HepG2 (cell line): Measurements from ENCODE around the gene RAB20. TPM values are rescaled to one million over a fixed set of nuclear protein-coding genes. Genes with fewer than 3 reads are reported as not detected.

ENCODE experiments used
- EP300 ChIP-seq, 3 experiments: sonication (generic) in 1 of 3; formaldehyde crosslinking in 1 of 3; IDR thresholded peaks; 2 replicates each; pipeline versions ENCODE4 v1.5.1 to v1.6.1; 2011 to 2020; ENCODE audit warnings: low read depth in 2 of 3, low read length in 2 of 3, borderline replicate concordance in 1 of 3, improper control_type of control experiment in 1 of 3, mild to moderate bottlenecking in 1 of 3, missing genetic modification reagents in 1 of 3, moderate library complexity in 1 of 3
- ETV6 ChIP-seq: sonication (generic); formaldehyde crosslinking; conservative IDR thresholded peaks from 2 replicates; pipeline ENCODE4 v1.4.0; 2020; ENCODE audit warnings: missing genetic modification reagents
- ZNF451 ChIP-seq: sonication (generic); formaldehyde crosslinking; IDR thresholded peaks from 2 replicates; pipeline ENCODE4 v1.5.0; 2020; ENCODE audit warnings: mild to moderate bottlenecking, missing genetic modification reagents
- ZNF563 ChIP-seq: sonication (generic); formaldehyde crosslinking; IDR thresholded peaks from 2 replicates; pipeline ENCODE4 v1.8.0; 2022; ENCODE audit warnings: mild to moderate bottlenecking, moderate library complexity, missing genetic modification reagents
- polyA plus RNA-seq, 8 experiments: library from polyadenylated mRNA; depleted of rRNA in 3 of 8; stranded (reverse) in 7 of 8; unstranded in 1 of 8; fragments of >200 nt; fragmentation: Illumina TruSeq in 4 of 8; extraction: Trizol in 4 of 8; gene quantifications; 2 replicates each; pipeline versions ENCODE4 v1.2.1 to v1.2.3, GENCODE V29; 2011 to 2016; ENCODE audit warnings: low read depth in 4 of 8, missing spikeins in 1 of 8, mixed read lengths in 1 of 8; ENCODE audit not compliant: insufficient read depth in 1 of 8
- total RNA-seq, 5 experiments: library from RNA; depleted of rRNA; stranded (reverse); fragments of >200 nt; fragmentation: Illumina TruSeq; extraction: Trizol; gene quantifications; 2 replicates each; pipeline ENCODE4 v1.2.3, GENCODE V29; 2016; ENCODE audit warnings: low read depth in 1 of 5
- TF ChIP-seq, protein P1 (sequence below), 2 experiments: sonication (generic) in 1 of 2; formaldehyde crosslinking in 1 of 2; IDR thresholded peaks; 2 replicates each; pipeline versions ENCODE4 v1.4.0 to v1.6.1; 2016 to 2020; ENCODE audit warnings: borderline replicate concordance in 1 of 2, low read depth in 1 of 2, mild to moderate bottlenecking in 1 of 2, missing genetic modification reagents in 1 of 2
- TF ChIP-seq, protein P2 (sequence below): sonication (generic); formaldehyde crosslinking; IDR thresholded peaks from 2 replicates; pipeline ENCODE4 v1.5.0; 2020; ENCODE audit warnings: mild to moderate bottlenecking, missing genetic modification reagents
- TF ChIP-seq, protein P3 (sequence below): sonication (generic); formaldehyde crosslinking; IDR thresholded peaks from 2 replicates; pipeline ENCODE4 v1.5.0; 2020; ENCODE audit warnings: mild to moderate bottlenecking, missing genetic modification reagents, moderate library complexity
- TF ChIP-seq, protein P4 (sequence below): fragments of 450-650 bp; IDR thresholded peaks from 2 replicates; pipeline ENCODE4 v1.6.1; 2016

The RAB20 gene
- total and polyA plus RNA-seq, 2 of the 13 experiments (the other 11 are each of a cell fraction or from before 2014, with no cell fraction given) = 15.6 to 30.5 TPM

DNA sequence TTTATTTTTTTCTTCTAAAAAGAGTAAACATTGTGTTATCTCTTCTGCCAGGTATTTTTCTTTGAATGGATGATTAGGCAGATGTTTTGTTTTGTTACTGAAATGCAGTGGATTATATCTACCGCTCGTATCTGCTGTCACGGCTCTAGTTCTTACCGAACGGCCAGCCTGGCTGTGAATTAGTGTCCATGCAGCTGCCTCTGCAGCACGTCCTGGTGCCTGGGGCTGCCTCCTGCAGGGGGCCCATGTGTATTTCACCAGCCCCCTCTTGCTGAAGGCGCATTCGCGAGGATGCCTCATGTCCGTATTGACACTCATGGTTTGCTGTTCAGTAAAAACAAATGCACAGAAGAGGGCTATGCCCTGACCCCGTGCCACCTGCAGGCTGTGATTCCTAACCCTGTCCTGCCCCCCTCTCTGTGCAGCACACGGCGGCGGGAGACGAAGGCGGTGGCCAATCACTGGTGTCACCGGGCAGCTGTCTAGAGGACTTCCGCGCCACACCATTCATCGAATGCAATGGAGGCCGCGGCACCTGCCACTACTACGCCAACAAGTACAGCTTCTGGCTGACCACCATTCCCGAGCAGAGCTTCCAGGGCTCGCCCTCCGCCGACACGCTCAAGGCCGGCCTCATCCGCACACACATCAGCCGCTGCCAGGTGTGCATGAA lies 49.9 kb downstream of the RAB20 start (continued):
- TF ChIP-seq, protein P1, sequence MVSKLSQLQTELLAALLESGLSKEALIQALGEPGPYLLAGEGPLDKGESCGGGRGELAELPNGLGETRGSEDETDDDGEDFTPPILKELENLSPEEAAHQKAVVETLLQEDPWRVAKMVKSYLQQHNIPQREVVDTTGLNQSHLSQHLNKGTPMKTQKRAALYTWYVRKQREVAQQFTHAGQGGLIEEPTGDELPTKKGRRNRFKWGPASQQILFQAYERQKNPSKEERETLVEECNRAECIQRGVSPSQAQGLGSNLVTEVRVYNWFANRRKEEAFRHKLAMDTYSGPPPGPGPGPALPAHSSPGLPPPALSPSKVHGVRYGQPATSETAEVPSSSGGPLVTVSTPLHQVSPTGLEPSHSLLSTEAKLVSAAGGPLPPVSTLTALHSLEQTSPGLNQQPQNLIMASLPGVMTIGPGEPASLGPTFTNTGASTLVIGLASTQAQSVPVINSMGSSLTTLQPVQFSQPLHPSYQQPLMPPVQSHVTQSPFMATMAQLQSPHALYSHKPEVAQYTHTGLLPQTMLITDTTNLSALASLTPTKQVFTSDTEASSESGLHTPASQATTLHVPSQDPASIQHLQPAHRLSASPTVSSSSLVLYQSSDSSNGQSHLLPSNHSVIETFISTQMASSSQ (IDR thresholded peaks at IDR 0.05; ENCODE audit: low read depth) = no peak
- TF ChIP-seq, protein P1 (CRISPR knock-in tag; IDR thresholded peaks at IDR 0.05; ENCODE audit: borderline replicate concordance) = no peak
- TF ChIP-seq ETV6 (CRISPR knock-in tag) = no peak
- TF ChIP-seq EP300 (IDR thresholded peaks at IDR 0.05; ENCODE audit: low read depth in 2 of 2, low read length in 2 of 2) = no peak
- no peak for TF ChIP-seq EP300 (CRISPR knock-in tag; IDR thresholded peaks at IDR 0.05; ENCODE audit: borderline replicate concordance)
- TF ChIP-seq, protein P2, sequence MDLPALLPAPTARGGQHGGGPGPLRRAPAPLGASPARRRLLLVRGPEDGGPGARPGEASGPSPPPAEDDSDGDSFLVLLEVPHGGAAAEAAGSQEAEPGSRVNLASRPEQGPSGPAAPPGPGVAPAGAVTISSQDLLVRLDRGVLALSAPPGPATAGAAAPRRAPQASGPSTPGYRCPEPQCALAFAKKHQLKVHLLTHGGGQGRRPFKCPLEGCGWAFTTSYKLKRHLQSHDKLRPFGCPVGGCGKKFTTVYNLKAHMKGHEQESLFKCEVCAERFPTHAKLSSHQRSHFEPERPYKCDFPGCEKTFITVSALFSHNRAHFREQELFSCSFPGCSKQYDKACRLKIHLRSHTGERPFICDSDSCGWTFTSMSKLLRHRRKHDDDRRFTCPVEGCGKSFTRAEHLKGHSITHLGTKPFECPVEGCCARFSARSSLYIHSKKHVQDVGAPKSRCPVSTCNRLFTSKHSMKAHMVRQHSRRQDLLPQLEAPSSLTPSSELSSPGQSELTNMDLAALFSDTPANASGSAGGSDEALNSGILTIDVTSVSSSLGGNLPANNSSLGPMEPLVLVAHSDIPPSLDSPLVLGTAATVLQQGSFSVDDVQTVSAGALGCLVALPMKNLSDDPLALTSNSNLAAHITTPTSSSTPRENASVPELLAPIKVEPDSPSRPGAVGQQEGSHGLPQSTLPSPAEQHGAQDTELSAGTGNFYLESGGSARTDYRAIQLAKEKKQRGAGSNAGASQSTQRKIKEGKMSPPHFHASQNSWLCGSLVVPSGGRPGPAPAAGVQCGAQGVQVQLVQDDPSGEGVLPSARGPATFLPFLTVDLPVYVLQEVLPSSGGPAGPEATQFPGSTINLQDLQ (CRISPR knock-in tag) = no peak
- TF ChIP-seq ZNF451 (CRISPR knock-in tag) = no peak
- TF ChIP-seq, protein P3, sequence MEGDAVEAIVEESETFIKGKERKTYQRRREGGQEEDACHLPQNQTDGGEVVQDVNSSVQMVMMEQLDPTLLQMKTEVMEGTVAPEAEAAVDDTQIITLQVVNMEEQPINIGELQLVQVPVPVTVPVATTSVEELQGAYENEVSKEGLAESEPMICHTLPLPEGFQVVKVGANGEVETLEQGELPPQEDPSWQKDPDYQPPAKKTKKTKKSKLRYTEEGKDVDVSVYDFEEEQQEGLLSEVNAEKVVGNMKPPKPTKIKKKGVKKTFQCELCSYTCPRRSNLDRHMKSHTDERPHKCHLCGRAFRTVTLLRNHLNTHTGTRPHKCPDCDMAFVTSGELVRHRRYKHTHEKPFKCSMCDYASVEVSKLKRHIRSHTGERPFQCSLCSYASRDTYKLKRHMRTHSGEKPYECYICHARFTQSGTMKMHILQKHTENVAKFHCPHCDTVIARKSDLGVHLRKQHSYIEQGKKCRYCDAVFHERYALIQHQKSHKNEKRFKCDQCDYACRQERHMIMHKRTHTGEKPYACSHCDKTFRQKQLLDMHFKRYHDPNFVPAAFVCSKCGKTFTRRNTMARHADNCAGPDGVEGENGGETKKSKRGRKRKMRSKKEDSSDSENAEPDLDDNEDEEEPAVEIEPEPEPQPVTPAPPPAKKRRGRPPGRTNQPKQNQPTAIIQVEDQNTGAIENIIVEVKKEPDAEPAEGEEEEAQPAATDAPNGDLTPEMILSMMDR (CRISPR knock-in tag) = peak; percentile 52
- TF ChIP-seq, protein P4, sequence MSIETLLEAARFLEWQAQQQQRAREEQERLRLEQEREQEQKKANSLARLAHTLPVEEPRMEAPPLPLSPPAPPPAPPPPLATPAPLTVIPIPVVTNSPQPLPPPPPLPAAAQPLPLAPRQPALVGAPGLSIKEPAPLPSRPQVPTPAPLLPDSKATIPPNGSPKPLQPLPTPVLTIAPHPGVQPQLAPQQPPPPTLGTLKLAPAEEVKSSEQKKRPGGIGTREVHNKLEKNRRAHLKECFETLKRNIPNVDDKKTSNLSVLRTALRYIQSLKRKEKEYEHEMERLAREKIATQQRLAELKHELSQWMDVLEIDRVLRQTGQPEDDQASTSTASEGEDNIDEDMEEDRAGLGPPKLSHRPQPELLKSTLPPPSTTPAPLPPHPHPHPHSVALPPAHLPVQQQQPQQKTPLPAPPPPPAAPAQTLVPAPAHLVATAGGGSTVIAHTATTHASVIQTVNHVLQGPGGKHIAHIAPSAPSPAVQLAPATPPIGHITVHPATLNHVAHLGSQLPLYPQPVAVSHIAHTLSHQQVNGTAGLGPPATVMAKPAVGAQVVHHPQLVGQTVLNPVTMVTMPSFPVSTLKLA = 0 out of 2 replicates have a peak, but pooled peaks have one; percentile 3
- TF ChIP-seq ZNF563 = no peak
